Calu3 (cell line): ENCODE results near the gene GSK3B. TPM values are rescaled to one million over a fixed set of nuclear protein-coding genes. Genes with fewer than 3 reads are reported as not detected.

Experiments used
- BruUV-seq: library from RNA; stranded (reverse); fragments of 400-500 nt; replicated peaks from 2 replicates; lab custom pipeline; 2021; lab: Mats Ljungman, UMichigan
- CTCF ChIA-PET: fragments of 300-600 bp; sonication (Branson Sonifier 250); formaldehyde crosslinking; loops from one replicate; lab custom pipeline; 2022; ENCODE audit warnings: antibody characterized with exemption; lab: Charles Lee
- DNase-seq: peaks from one replicate; pipeline ENCODE4 v3.0.0; 2022
- H3K27ac Mint-ChIP-seq: one replicate; pipeline ENCODE4 v1.8.0; 2022; ENCODE audit warnings: mixed read lengths; ENCODE audit not compliant: unreplicated experiment
- H3K27me3 Mint-ChIP-seq: one replicate; pipeline ENCODE4 v1.8.0; 2022; ENCODE audit warnings: mixed read lengths; ENCODE audit not compliant: unreplicated experiment
- H3K36me3 Mint-ChIP-seq: one replicate; pipeline ENCODE4 v1.8.0; 2022; ENCODE audit warnings: mild to moderate bottlenecking, moderate library complexity, mixed read lengths; ENCODE audit not compliant: insufficient read depth, unreplicated experiment
- H3K4me1 Mint-ChIP-seq: one replicate; pipeline ENCODE4 v1.8.0; 2022; ENCODE audit warnings: mild to moderate bottlenecking, low read depth, mixed read lengths; ENCODE audit not compliant: unreplicated experiment
- H3K4me3 Mint-ChIP-seq: one replicate; pipeline ENCODE4 v1.8.0; 2022; ENCODE audit warnings: mild to moderate bottlenecking, low read depth, moderate library complexity, mixed read lengths; ENCODE audit not compliant: unreplicated experiment
- H3K9me3 Mint-ChIP-seq: one replicate; pipeline ENCODE4 v1.8.0; 2022; ENCODE audit warnings: low read depth, mixed read lengths; ENCODE audit not compliant: unreplicated experiment
- intact Hi-C: fragments of 100-400 bp; cut with micrococcal nuclease; formaldehyde crosslinking; loops from one replicate; pipeline ENCODE4 v1.10.0; 2022; ENCODE audit not compliant: unreplicated experiment
- total RNA-seq: library from RNA; stranded (reverse); gene quantifications from 2 replicates; pipeline ENCODE4 v1.2.3, GENCODE V29; 2022
- TF ChIP-seq, protein P1 (sequence below): fragments of 200-600 bp; IDR thresholded peaks from one replicate; pipeline ENCODE4 v1.8.0; 2022; ENCODE audit warnings: antibody characterized with exemption; ENCODE audit not compliant: unreplicated experiment

Gene GSK3B
- total RNA-seq, 1 experiment from 2014 or later: 48.6 TPM

DNA sequence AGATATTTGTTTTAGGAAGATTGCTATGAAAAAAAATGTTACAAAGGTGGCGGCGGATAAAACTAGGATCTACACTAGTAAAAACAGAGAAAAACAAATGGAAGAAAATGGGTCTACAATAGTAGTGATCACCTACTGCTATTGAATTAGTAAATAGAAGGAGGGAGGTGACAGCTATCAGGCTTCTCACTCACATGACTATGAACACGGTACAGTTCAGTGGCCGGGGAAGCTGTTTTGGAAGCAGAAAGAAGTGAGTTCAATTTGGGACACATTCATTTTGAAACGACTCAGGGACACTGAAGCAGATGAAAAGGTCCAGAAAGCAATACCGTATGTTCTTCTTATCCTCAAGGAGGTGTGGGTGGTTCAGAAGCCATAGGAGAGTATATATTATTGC lies 138.3 kb downstream of the GSK3B start:
- intact Hi-C loops: no loop called here
- Mint-ChIP-seq H3K36me3 (peaks cover under 1% of the 10 kb centered on the region), H3K4me1 (no peaks in the 10 kb centered on the region), H3K9me3 (no peaks in the 10 kb centered on the region), H3K27me3 (no peaks in the 10 kb centered on the region), H3K27ac (no peak overlapping the region), H3K4me3 (no peak overlapping the region)
- BruUV-seq: no TSS peak
- TF ChIP-seq, protein P1, sequence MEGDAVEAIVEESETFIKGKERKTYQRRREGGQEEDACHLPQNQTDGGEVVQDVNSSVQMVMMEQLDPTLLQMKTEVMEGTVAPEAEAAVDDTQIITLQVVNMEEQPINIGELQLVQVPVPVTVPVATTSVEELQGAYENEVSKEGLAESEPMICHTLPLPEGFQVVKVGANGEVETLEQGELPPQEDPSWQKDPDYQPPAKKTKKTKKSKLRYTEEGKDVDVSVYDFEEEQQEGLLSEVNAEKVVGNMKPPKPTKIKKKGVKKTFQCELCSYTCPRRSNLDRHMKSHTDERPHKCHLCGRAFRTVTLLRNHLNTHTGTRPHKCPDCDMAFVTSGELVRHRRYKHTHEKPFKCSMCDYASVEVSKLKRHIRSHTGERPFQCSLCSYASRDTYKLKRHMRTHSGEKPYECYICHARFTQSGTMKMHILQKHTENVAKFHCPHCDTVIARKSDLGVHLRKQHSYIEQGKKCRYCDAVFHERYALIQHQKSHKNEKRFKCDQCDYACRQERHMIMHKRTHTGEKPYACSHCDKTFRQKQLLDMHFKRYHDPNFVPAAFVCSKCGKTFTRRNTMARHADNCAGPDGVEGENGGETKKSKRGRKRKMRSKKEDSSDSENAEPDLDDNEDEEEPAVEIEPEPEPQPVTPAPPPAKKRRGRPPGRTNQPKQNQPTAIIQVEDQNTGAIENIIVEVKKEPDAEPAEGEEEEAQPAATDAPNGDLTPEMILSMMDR: no peak
- CTCF ChIA-PET: no interaction called here
- no peak for DNase-seq

DNA sequence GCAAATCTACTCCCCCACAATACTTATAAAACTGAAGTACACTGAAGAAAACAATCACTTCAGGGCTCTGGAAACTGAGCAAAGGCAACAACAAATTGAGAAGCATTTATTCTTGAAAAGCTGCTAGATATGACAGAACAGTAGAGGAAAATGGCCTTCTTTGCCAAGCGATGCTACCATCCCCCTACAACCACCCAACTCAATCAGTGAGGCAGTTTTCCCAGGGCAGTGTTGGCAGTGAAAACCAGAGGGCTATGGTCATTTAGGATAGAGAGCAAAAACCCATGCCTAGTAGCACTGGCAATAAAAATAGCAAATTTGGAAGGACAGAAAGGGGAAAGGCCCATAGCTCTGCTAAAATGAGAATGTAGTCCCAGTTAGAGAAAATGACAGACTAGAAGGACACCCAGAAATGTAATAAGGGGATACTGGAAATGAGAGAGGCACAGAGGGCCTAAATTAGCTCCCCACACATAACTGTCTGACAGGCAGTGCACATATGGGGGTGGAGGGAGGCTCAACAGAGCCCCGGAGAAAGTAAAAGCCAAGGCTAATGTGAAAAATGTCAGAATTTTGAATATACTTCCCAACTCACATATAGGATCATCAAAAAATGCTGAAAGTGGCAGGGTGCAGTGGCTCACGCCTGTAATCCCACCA lies 143.5 kb downstream of the GSK3B start:
- TF ChIP-seq, protein P1: no peak
- Mint-ChIP-seq H3K9me3 (no peaks in the 10 kb centered on the region), H3K36me3 (no peaks in the 10 kb centered on the region), H3K4me1 (no peaks in the 10 kb centered on the region), H3K27ac (no peak overlapping the region), H3K4me3 (no peak overlapping the region), H3K27me3 (no peaks in the 10 kb centered on the region)
- BruUV-seq: no TSS peak
- CTCF ChIA-PET: interaction anchor here (0.6 kb wide), 1 partner anchor 55 kb away, joined by 7 read pairs; no protein-coding TSS in a partner anchor
- no peak for DNase-seq
- intact Hi-C loops: no loop called here

DNA sequence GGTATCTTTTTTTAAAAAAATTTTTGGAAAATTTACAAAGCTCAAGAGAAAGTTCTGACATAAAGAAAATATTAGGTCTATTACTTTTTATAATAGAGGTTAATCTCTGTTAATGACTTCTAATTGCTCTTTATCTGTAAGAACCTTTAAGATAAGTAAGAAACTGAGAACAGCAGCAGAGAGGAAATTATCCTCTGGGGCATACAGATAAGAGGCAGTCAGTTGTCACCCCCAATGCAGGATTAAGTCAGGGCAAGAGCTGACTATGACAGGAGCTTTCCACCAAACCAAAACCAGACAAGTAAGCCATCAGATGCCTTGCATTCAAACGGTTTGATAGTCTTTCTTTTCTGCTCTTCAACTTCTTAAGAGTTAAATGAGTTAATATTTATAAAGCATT lies 149.0 kb downstream of the GSK3B start:
- TF ChIP-seq, protein P1: no peak
- H3K36me3 Mint-ChIP-seq: no peaks in the 10 kb centered on the region
- no peak overlapping the region for H3K27ac Mint-ChIP-seq
- CTCF ChIA-PET: no interaction called here
- BruUV-seq: no TSS peak
- intact Hi-C loops: no loop called here
- no peaks in the 10 kb centered on the region for H3K27me3 Mint-ChIP-seq
- H3K4me1 Mint-ChIP-seq: peaks cover 20% of the 10 kb centered on the region
- DNase-seq: no peak
- H3K9me3 Mint-ChIP-seq: no peaks in the 10 kb centered on the region
- H3K4me3 Mint-ChIP-seq: no peak overlapping the region

DNA sequence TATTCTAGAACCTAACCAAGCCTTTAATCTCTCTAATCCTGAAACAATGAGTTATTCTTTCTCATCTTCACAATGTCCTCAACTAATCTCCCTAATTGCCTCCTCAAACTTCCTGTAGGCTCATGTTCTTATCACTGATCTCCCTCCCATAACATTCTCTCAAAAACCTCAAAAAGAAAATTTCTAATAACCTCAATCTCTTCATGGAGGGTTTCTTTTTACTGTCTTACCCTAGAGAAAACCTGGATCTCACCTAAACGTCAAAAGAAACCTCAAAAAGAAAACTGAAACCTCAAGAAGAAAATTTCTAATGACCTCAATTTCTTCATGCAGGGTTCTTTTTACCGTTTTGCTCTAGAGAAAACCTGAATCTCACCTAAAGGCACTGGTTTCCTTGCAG lies 150.2 kb downstream of the GSK3B start:
- H3K4me3 Mint-ChIP-seq: no peak overlapping the region
- no peak for DNase-seq
- intact Hi-C loops: no loop called here
- TF ChIP-seq, protein P1: no peak
- CTCF ChIA-PET: no interaction called here
- H3K27me3 Mint-ChIP-seq: no peaks in the 10 kb centered on the region
- peaks cover 20% of the 10 kb centered on the region for H3K4me1 Mint-ChIP-seq
- H3K9me3 Mint-ChIP-seq: no peaks in the 10 kb centered on the region
- BruUV-seq: no TSS peak
- no peaks in the 10 kb centered on the region for H3K36me3 Mint-ChIP-seq
- no peak overlapping the region for H3K27ac Mint-ChIP-seq
